ENCODE results near the gene SPATA2L.
A peak's percentile ranks its signal among the peaks of the same experiment; 100 is the strongest.

Gene SPATA2L

GRCh38 chr16:89716493-89716892 is 15.0 kb upstream of the SPATA2L start:
- no peak for TF ChIP-seq CTCF (IDR thresholded peaks at IDR 0.05; ENCODE audit: extremely low read depth, insufficient read depth, missing control alignments)
- no peak for DNase-seq (ENCODE audit: low spot score)
- in situ Hi-C loops (cut with MboI; ENCODE audit: low pct_unique_long_range_greater_than_20kb, low sequenced_read_pairs, unreplicated experiment), result loop anchor here (10.0 kb wide), 1 partner anchor 148 kb away; no protein-coding TSS in a partner anchor

GRCh38 chr16:89712274-89712781 is 10.8 kb upstream of the SPATA2L start:
- no peak for TF ChIP-seq CTCF (IDR thresholded peaks at IDR 0.05; ENCODE audit: extremely low read depth, insufficient read depth, missing control alignments)
- in situ Hi-C loops (cut with MboI; ENCODE audit: low pct_unique_long_range_greater_than_20kb, low sequenced_read_pairs, unreplicated experiment), result loop anchor here (10.0 kb wide), 1 partner anchor 152 kb away; no protein-coding TSS in a partner anchor

GRCh38 chr16:89711601-89712273 is 10.2 kb upstream of the SPATA2L start:
- peak; percentile 99 for DNase-seq (ENCODE audit: low spot score)
- in situ Hi-C loops (cut with MboI; ENCODE audit: low pct_unique_long_range_greater_than_20kb, low sequenced_read_pairs, unreplicated experiment), result loop anchor here (10.0 kb wide), 1 partner anchor 153 kb away; no protein-coding TSS in a partner anchor
- TF ChIP-seq CTCF (IDR thresholded peaks at IDR 0.05; ENCODE audit: extremely low read depth, insufficient read depth, missing control alignments), result no peak

More at GRCh38 chr16:89712274-89712781, 10.8 kb upstream of the SPATA2L start:
- peak; percentile 36 for DNase-seq (ENCODE audit: low spot score)

- TF ChIP-seq CTCF (IDR thresholded peaks at IDR 0.05; ENCODE audit: extremely low read depth, insufficient read depth, missing control alignments), result no peak
- in situ Hi-C loops (cut with MboI; ENCODE audit: low pct_unique_long_range_greater_than_20kb, low sequenced_read_pairs, unreplicated experiment), result loop anchor here (10.0 kb wide), 1 partner anchor 154 kb away; no protein-coding TSS in a partner anchor
- DNase-seq (ENCODE audit: low spot score), result peak; percentile 27
Measured at GRCh38 chr16:89710709-89711564, 9.4 kb upstream of the SPATA2L start.

DNA sequence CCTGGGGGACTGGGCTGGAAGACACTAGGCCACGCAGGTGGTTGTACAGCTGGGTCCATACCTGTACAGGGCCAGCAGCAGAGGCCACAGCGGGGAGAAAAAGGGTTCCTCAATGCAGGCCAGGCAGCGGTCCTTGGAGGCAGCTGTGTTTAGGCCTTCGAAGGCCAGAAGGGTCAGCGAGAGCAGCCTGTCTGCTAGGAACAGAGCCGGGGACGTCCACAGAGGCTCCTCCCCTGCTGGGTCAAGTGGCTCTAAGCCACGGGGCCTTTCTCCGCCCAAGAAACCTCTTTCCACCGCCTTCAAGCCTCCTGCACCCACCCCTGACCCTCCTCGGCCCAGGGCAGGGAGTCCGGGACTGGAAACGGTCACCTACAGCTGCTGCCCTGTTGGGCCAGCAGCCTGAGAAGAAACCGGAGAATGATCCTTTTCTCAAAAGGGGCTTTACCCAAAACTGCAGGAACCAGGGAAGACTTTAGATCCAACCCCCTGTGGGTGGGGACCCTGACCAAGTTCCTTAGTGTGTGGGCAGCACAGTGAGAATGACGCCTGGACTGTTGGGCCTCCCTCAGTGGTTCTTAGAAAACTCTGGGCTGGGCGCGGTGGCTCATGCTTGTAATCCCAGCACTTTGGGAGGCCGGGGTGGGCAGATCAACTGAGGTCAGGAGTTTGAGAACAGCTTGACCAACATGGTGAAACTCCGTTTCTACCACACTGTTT is 8.4 kb upstream of the SPATA2L start:
- no peak for DNase-seq (ENCODE audit: low spot score)
- TF ChIP-seq CTCF (IDR thresholded peaks at IDR 0.05; ENCODE audit: extremely low read depth, insufficient read depth, missing control alignments), result no peak
- in situ Hi-C loops (cut with MboI; ENCODE audit: low pct_unique_long_range_greater_than_20kb, low sequenced_read_pairs, unreplicated experiment), result loop anchor here (10.0 kb wide), 1 partner anchor 155 kb away; no protein-coding TSS in a partner anchor

GRCh38 chr16:89709166-89709565 is 7.7 kb upstream of the SPATA2L start:
- in situ Hi-C loops (cut with MboI; ENCODE audit: low pct_unique_long_range_greater_than_20kb, low sequenced_read_pairs, unreplicated experiment), result no loop called here
- TF ChIP-seq CTCF (IDR thresholded peaks at IDR 0.05; ENCODE audit: extremely low read depth, insufficient read depth, missing control alignments), result no peak
- DNase-seq (ENCODE audit: low spot score), result no peak
